WERI-Rb-1 (cell line): ENCODE data around the gene HTD2.

Experiments used
- DNase-seq: peaks from one replicate; pipeline ENCODE4 v3.0.0-alpha.2; 2020
- H3K27ac ChIP-seq: fragments of 250-450 bp; sonication (Bioruptor Pico); 2 replicates; pipeline ENCODE4 v1.5.1; 2020; ENCODE audit warnings: mild to moderate bottlenecking, moderate library complexity
- H3K27me3 ChIP-seq: fragments of 250-450 bp; sonication (Bioruptor Pico); 2 replicates; pipeline ENCODE4 v1.5.1; 2021; ENCODE audit warnings: mild to moderate bottlenecking, low read depth, moderate library complexity; ENCODE audit not compliant: insufficient read depth, severe bottlenecking
- H3K36me3 ChIP-seq: fragments of 250-450 bp; sonication (Bioruptor Pico); 2 replicates; pipeline ENCODE4 v1.5.1; 2020; ENCODE audit warnings: mild to moderate bottlenecking, moderate library complexity
- H3K4me3 ChIP-seq: 2 replicates; pipeline ENCODE4 v1.5.1; 2011; ENCODE audit warnings: low read depth, mild to moderate bottlenecking, control low read depth, low read length
- H3K9me3 ChIP-seq: fragments of 250-450 bp; sonication (Bioruptor Pico); 2 replicates; pipeline ENCODE4 v1.5.1; 2021; ENCODE audit warnings: mild to moderate bottlenecking, moderate library complexity; ENCODE audit not compliant: severe bottlenecking
- CTCF ChIP-seq: IDR thresholded peaks from 2 replicates; pipeline ENCODE4 v1.5.1; 2011; ENCODE audit warnings: low read depth, mild to moderate bottlenecking, control low read depth, inconsistent platforms, low read length

Gene HTD2

GRCh38 chr3:58355179-58355578 is 48.9 kb downstream of the HTD2 start:
- TF ChIP-seq CTCF, result no peak
- Histone ChIP-seq H3K4me3 (no peak overlapping the region), H3K9me3 (no peaks in the 10 kb centered on the region), H3K27ac (no peak overlapping the region), H3K27me3 (no peaks in the 10 kb centered on the region), H3K36me3 (no peaks in the 10 kb centered on the region)
- DNase-seq, result no peak

- Histone ChIP-seq H3K4me3 (peak overlapping the region; percentile 8; the same call in 1 of the 2 replicates), H3K9me3 (no peaks in the 10 kb centered on the region), H3K27ac (peak overlapping the region; percentile 47), H3K36me3 (no peaks in the 10 kb centered on the region), H3K27me3 (no peaks in the 10 kb centered on the region)
- peak; percentile 24 for DNase-seq
- TF ChIP-seq CTCF, result no peak
These were observed 49.7 kb downstream of the HTD2 start for GRCh38 chr3:58356054-58356453.

GRCh38 chr3:58357402-58357801 is 51.1 kb downstream of the HTD2 start:
- Histone ChIP-seq H3K27ac (no peak overlapping the region), H3K36me3 (no peaks in the 10 kb centered on the region), H3K4me3 (no peak overlapping the region), H3K27me3 (no peaks in the 10 kb centered on the region), H3K9me3 (no peaks in the 10 kb centered on the region)
- no peak for DNase-seq
- TF ChIP-seq CTCF, result no peak

GRCh38 chr3:58358092-58358491 is 51.8 kb downstream of the HTD2 start:
- TF ChIP-seq CTCF, result no peak
- H3K27ac ChIP-seq, result no peak overlapping the region
- DNase-seq, result no peak

GRCh38 chr3:58358808-58359207 is 52.5 kb downstream of the HTD2 start:
- Histone ChIP-seq H3K9me3 (no peaks in the 10 kb centered on the region), H3K36me3 (no peaks in the 10 kb centered on the region), H3K27me3 (no peaks in the 10 kb centered on the region), H3K4me3 (no peak overlapping the region), H3K27ac (no peak overlapping the region)
- TF ChIP-seq CTCF, result no peak
- no peak for DNase-seq

More at GRCh38 chr3:58358092-58358491, 51.8 kb downstream of the HTD2 start:
- no peaks in the 10 kb centered on the region for H3K9me3 ChIP-seq
- H3K36me3 ChIP-seq, result no peaks in the 10 kb centered on the region
- no peaks in the 10 kb centered on the region for H3K27me3 ChIP-seq
- H3K4me3 ChIP-seq, result no peak overlapping the region

GRCh38 chr3:58359621-58360020 is 53.3 kb downstream of the HTD2 start:
- H3K36me3 ChIP-seq, result no peaks in the 10 kb centered on the region
- H3K9me3 ChIP-seq, result no peaks in the 10 kb centered on the region
- DNase-seq, result no peak
- no peak for TF ChIP-seq CTCF
- H3K27me3 ChIP-seq, result no peaks in the 10 kb centered on the region
- no peak overlapping the region for H3K4me3 ChIP-seq
- no peak overlapping the region for H3K27ac ChIP-seq
